ENCODE data around the gene SMAP2.

SMAP2 gene

GRCh38 chr1:40380817-40381216 lies 7.3 kb downstream of the SMAP2 start:
- TF ChIP-seq ZNF664 (tag by site-specific recombination; IDR thresholded peaks at IDR 0.05), result 0 out of 2 replicates have a peak, but pooled peaks have one; percentile 31
- no peak for TF ChIP-seq ZNF692 (tag by site-specific recombination; IDR thresholded peaks at IDR 0.05)
- no peak for TF ChIP-seq ZNF544 (tag by site-specific recombination; IDR thresholded peaks at IDR 0.05)
- TF ChIP-seq KLF17 (tag by site-specific recombination; IDR thresholded peaks at IDR 0.05), result no peak
- peak; percentile 76 for TF ChIP-seq PRDM6 (tag by site-specific recombination; IDR thresholded peaks at IDR 0.05)
- peaks cover 14% of the 10 kb centered on the region; the same call in 1 of the 2 replicates for H3K4me1 ChIP-seq (ENCODE audit: control insufficient read depth, insufficient read depth, low read length)
- ChIA-PET POLR2A (no interaction called here), CTCF (interaction anchor here (0.5 to 1.1 kb wide), 4 partner anchors 18 to 842 kb away, joined by 3 to 5 read pairs (median 4); no protein-coding TSS in a partner anchor)
- H3K9me3 ChIP-seq (ENCODE audit: control insufficient read depth, insufficient read depth, low read depth, low read length), result no peaks in the 10 kb centered on the region
- H3K4me3 ChIP-seq (ENCODE audit: low read depth, low read length), result no peak overlapping the region
- no peak overlapping the region for H3K27ac ChIP-seq (ENCODE audit: extremely low read depth, low read depth, low read length)
- H3K36me3 ChIP-seq (ENCODE audit: control insufficient read depth in 2 of 2, insufficient read depth in 1 of 2, low read length in 2 of 2), result no peaks in the 10 kb centered on the region

GRCh38 chr1:40381268-40382107 lies 8.0 kb downstream of the SMAP2 start:
- no peaks in the 10 kb centered on the region for H3K9me3 ChIP-seq (ENCODE audit: control insufficient read depth, insufficient read depth, low read depth, low read length)
- H3K4me1 ChIP-seq (ENCODE audit: control insufficient read depth, insufficient read depth, low read length), result peaks cover 14% of the 10 kb centered on the region; the same call in 1 of the 2 replicates
- H3K4me3 ChIP-seq (ENCODE audit: low read depth, low read length), result no peak overlapping the region
- CTCF ChIA-PET, result interaction anchor here (0.5 to 1.0 kb wide), 6 partner anchors 10 to 842 kb away, joined by 3 to 5 read pairs (median 4); no protein-coding TSS in a partner anchor
- POLR2A ChIA-PET, result no interaction called here
- H3K27ac ChIP-seq (ENCODE audit: extremely low read depth, low read depth, low read length), result no peak overlapping the region
- no peaks in the 10 kb centered on the region for H3K36me3 ChIP-seq (ENCODE audit: control insufficient read depth in 2 of 2, insufficient read depth in 1 of 2, low read length in 2 of 2)
- TF ChIP-seq FEZF1 (tag by site-specific recombination; IDR thresholded peaks at IDR 0.05) (no peak), WT1 (tag by site-specific recombination; IDR thresholded peaks at IDR 0.05) (no peak), ZNF513 (tag by site-specific recombination; IDR thresholded peaks at IDR 0.05) (peak; percentile 82), BCL6B (tag by site-specific recombination; IDR thresholded peaks at IDR 0.05) (peak; percentile 59; the same call in 1 of the 2 replicates), SCRT2 (tag by site-specific recombination; IDR thresholded peaks at IDR 0.05) (no peak)

GRCh38 chr1:40382108-40382460 lies 8.6 kb downstream of the SMAP2 start:
- Histone ChIP-seq H3K4me1 (ENCODE audit: control insufficient read depth, insufficient read depth, low read length) (peaks cover 14% of the 10 kb centered on the region; the same call in 1 of the 2 replicates), H3K36me3 (ENCODE audit: control insufficient read depth in 2 of 2, insufficient read depth in 1 of 2, low read length in 2 of 2) (no peaks in the 10 kb centered on the region), H3K4me3 (ENCODE audit: low read depth, low read length) (no peak overlapping the region), H3K27ac (ENCODE audit: extremely low read depth, low read depth, low read length) (no peak overlapping the region), H3K9me3 (ENCODE audit: control insufficient read depth, insufficient read depth, low read depth, low read length) (no peaks in the 10 kb centered on the region)
- CTCF ChIA-PET, result interaction anchor here (0.6 to 1.0 kb wide), 3 partner anchors 9 to 311 kb away, joined by 3 to 4 read pairs (median 3); no protein-coding TSS in a partner anchor
- TF ChIP-seq ZNF600 (tag by site-specific recombination; IDR thresholded peaks at IDR 0.05) (peak; percentile 37; the same call in 1 of the 2 replicates), ZNF433 (tag by site-specific recombination; IDR thresholded peaks at IDR 0.05; ENCODE audit: low read depth) (no peak), ZBTB17 (tag by site-specific recombination; IDR thresholded peaks at IDR 0.05) (peak; percentile 45)
- POLR2A ChIA-PET, result no interaction called here
